GM18861 (cell line): ENCODE measurements around the gene NXPE2.

Experiments
- ATAC-seq: cut with Tn5 transposase; IDR thresholded peaks from one replicate; pipeline ENCODE4 v1.9.1; 2021; ENCODE audit not compliant: unreplicated experiment

Gene NXPE2

DNA sequence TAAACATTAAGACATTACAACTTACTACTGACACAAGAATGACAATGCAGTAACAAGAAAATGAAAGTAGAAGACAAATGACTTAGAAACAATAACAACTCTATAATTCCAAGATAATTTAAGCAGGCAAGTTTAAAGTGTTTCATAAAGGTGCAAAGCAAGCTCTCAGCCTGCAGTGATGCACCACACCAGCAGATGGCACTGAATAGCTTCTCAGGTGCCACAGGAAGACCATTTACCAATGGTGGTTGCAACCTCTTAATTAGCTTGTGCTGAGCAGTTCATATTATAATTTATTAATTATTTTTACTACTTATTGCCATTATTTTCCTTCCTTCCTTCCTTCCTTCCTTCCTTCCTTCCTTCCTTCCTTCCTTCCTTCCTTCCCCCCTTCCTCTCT, 60.6 kb downstream of the NXPE2 start:
- ATAC-seq: no peak

GRCh38 chr11:114745150-114745671, 66.9 kb downstream of the NXPE2 start:
- ATAC-seq: no peak

- no peak for ATAC-seq
Observed at GRCh38 chr11:114746013-114746412, 67.7 kb downstream of the NXPE2 start.
